ENCODE results near the gene MTAP. TPM values are rescaled to one million over a fixed set of nuclear protein-coding genes. Genes with fewer than 3 reads are reported as not detected.
A peak's percentile ranks its signal among the peaks of the same experiment; 100 is the strongest.

MTAP gene
- total and polyA plus RNA-seq, 2 donors = 15.2 to 35.3 TPM

DNA sequence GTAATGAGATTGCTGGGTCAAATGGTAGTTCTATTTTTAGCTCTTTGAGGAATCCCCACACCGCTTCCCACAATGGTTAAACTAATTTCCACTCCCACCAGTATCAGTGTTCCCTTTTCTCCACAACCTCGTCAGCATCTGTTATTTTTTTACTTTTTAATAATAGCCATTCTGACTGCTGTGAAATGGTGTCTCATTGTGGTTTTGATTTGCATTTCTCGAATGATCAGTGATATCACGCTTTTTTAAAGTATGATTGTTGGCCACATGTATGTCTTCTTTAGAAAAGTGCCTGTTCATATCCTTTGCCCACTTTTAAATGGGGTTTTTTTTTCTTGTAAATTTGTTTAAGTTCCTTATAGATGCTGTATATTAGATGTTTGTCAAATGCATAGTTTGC lies 73.5 kb downstream of the MTAP start:
- Histone ChIP-seq H3K4me3 (ENCODE audit: low read depth, low read length) (no peak overlapping the region), H3K36me3 (ENCODE audit: insufficient read depth) (no peaks in the 10 kb centered on the region), H3K4me1 (ENCODE audit: insufficient read depth) (no peaks in the 10 kb centered on the region), H3K27ac (ENCODE audit: low read depth) (no peak overlapping the region)
- 97% methylated on average over 4 of the region's 4 CpGs for WGBS
- DNase-seq (ENCODE audit: extremely low spot score) = no peak

DNA sequence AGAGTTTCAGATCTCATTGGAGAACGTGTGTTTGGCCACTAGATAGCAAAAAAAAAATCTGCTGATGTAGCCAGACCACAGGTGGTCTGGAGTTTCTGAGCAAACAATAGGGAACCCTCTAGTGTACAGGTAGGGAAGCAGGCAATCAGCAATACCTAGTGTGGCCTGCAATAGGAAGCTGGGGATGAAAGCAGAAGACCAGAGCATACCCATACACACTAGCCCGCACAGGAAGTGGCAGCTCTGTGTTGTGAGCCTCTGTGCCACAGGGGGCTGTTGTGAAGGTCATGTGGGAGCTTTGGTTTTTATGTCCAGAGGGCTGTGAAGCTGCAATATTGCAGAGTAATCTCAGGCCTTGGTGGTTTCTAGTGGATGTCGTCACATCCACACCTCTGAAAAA lies 81.2 kb downstream of the MTAP start:
- Histone ChIP-seq H3K4me1 (ENCODE audit: insufficient read depth) (no peaks in the 10 kb centered on the region), H3K4me3 (ENCODE audit: low read depth, low read length) (no peak overlapping the region), H3K27ac (ENCODE audit: low read depth) (no peak overlapping the region), H3K36me3 (ENCODE audit: insufficient read depth) (no peaks in the 10 kb centered on the region)
- WGBS = 81% methylated on average over 3 of the region's 3 CpGs
- no peak for DNase-seq (ENCODE audit: extremely low spot score)

DNA sequence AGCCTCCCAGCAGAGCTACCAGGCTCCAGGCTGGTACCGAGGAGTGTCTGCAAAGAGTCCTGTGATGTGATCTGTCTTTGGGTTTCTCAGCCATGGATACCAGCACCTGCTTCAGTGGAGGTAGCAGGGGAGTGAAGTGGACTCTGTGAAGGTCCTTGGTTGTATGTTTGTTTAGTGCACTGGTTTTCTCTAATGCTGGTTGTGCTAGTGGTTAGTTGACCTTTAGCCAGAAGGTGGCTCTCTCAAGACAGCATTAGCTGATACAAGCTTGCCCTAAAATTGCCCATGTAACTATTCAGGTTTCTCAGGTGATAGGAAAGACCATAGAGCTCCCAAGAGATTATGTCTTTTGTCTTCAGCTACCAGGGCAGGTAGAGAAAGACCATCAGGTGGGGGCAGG lies 87.2 kb downstream of the MTAP start:
- 100% methylated on average over 1 of the region's 1 CpG for WGBS
- H3K4me3 ChIP-seq (ENCODE audit: low read depth, low read length) = no peak overlapping the region
- H3K36me3 ChIP-seq (ENCODE audit: insufficient read depth) = peaks cover 2% of the 10 kb centered on the region
- no peak for DNase-seq (ENCODE audit: extremely low spot score)
- no peaks in the 10 kb centered on the region for H3K4me1 ChIP-seq (ENCODE audit: insufficient read depth)
- no peak overlapping the region for H3K27ac ChIP-seq (ENCODE audit: low read depth)

DNA sequence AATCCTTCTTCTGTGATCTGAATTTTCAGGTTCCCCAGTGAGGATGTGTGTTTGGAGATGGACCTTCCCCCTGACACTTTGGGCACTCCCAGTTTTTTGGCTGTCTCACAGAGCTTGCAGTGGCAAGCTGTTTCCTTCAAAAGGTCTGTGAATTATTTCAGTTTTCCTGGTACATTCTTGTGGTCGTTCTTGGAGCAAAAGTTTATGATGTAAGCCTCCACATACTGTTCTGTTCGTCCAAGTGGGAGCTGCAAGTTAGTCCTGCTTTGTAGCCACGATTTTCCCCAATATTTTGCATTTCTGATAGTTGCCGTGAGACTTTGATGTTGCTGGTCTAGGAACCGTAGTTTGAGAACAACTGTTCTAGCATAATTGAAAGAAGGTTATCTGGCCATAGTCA lies 88.3 kb downstream of the MTAP start:
- WGBS = 97% methylated on average over 5 of the region's 5 CpGs
- no peak for DNase-seq (ENCODE audit: extremely low spot score)
- peaks cover 2% of the 10 kb centered on the region for H3K36me3 ChIP-seq (ENCODE audit: insufficient read depth)
- no peak overlapping the region for H3K4me3 ChIP-seq (ENCODE audit: low read depth, low read length)
- H3K4me1 ChIP-seq (ENCODE audit: insufficient read depth) = no peaks in the 10 kb centered on the region
- no peak overlapping the region for H3K27ac ChIP-seq (ENCODE audit: low read depth)

DNA sequence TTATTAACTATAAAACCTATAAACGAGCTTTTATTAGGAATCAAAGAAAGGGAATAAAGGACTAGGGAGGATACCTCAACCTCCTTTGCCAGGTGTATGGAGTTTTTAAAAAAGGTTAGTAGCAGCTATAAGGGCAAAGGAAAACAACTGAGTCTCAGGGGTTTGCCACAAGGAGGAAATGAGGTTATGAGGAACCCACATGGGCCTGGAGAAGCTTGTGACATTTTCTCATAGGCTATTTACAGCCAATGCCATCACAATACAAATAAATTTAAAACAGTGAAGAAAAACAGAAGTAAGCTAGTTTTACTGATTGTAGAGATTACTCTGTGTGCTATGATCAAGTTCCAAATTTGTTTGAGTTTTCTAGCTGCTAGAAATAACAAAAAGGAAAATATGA lies 99.1 kb downstream of the MTAP start:
- H3K4me3 ChIP-seq (ENCODE audit: low read depth, low read length) = no peak overlapping the region
- no peak overlapping the region for H3K27ac ChIP-seq (ENCODE audit: low read depth)
- H3K4me1 ChIP-seq (ENCODE audit: insufficient read depth) = no peaks in the 10 kb centered on the region
- no peak for DNase-seq (ENCODE audit: extremely low spot score)
- H3K36me3 ChIP-seq (ENCODE audit: insufficient read depth) = no peaks in the 10 kb centered on the region
- WGBS = 93% methylated on average over 1 of the region's 1 CpG

DNA sequence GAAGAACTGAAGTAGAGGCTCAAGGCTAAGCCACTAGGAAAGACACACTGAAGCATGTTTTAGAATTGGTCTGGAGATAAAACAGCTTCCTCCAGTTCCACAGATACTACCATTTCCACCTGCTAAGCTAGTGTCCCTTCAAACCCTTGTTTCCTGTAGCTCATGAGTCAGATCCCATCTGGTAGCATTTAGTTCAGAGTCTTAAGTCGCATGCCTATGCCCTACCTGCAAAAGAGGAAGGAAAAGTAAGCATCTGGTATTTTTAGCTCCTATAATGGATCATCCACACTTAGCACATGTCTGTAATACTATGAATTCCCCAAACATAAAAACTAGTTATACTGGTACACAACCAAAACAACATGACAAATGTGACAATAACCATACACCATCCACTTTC lies 99.7 kb downstream of the MTAP start:
- H3K4me1 ChIP-seq (ENCODE audit: insufficient read depth) = no peaks in the 10 kb centered on the region
- DNase-seq (ENCODE audit: extremely low spot score) = no peak
- 76% methylated on average over 1 of the region's 1 CpG for WGBS
- no peak overlapping the region for H3K27ac ChIP-seq (ENCODE audit: low read depth)
- H3K4me3 ChIP-seq (ENCODE audit: low read depth, low read length) = no peak overlapping the region
- H3K36me3 ChIP-seq (ENCODE audit: insufficient read depth) = no peaks in the 10 kb centered on the region

DNA sequence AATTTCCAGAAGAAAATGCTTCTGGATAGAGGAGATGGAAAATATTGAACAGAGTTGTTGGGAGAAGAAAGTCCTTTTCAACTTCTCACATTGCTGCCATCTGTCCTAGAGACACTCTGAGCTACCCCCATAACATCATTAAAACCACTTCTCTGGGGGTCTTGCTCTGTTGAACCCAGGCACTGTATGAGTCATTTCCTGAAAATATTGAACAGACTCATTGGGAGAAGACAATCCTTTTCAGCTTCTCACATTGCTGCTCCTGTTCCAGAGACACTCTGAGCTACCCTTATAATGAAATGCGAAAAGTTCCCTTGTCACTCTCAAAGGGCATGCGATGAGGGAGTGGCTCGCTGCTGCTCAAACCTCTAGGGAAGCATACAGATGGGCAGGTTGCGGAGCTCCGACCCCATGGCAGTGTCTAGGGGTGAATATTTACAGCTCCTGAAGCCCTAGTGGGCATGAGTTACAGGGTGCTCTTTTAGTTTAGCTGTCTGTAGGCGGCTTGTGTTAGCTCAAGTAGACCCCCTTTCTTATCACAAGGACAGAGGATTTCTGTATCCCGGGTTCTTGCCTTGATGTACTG lies 101.0 kb downstream of the MTAP start:
- Histone ChIP-seq H3K4me3 (ENCODE audit: low read depth, low read length) (no peak overlapping the region), H3K4me1 (ENCODE audit: insufficient read depth) (no peaks in the 10 kb centered on the region), H3K27ac (ENCODE audit: low read depth) (no peak overlapping the region), H3K36me3 (ENCODE audit: insufficient read depth) (no peaks in the 10 kb centered on the region)
- WGBS = 93% methylated on average over 7 of the region's 7 CpGs
- no peak for DNase-seq (ENCODE audit: extremely low spot score)

DNA sequence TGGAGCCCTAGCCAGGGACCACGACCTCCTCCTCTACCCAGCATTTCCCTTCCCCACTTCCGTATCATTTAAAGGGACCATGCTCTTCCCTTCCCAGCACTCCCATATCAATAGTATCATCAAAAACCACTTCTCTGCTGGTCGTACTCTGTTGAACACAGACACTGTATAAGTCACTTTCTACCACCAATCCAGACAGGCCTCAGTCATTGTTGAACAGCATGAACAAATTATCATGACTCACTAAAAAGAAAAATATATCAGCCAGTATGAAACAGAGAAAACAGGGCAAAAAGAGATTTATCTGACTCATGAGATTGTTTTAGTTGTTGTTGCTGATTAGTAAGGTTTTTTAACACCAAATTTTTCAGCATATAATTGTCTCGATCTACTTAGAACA lies 101.9 kb downstream of the MTAP start:
- no peaks in the 10 kb centered on the region for H3K36me3 ChIP-seq (ENCODE audit: insufficient read depth)
- DNase-seq (ENCODE audit: extremely low spot score) = no peak
- H3K27ac ChIP-seq (ENCODE audit: low read depth) = no peak overlapping the region
- WGBS = 86% methylated on average over 4 of the region's 4 CpGs
- H3K4me3 ChIP-seq (ENCODE audit: low read depth, low read length) = no peak overlapping the region
- H3K4me1 ChIP-seq (ENCODE audit: insufficient read depth) = no peaks in the 10 kb centered on the region

DNA sequence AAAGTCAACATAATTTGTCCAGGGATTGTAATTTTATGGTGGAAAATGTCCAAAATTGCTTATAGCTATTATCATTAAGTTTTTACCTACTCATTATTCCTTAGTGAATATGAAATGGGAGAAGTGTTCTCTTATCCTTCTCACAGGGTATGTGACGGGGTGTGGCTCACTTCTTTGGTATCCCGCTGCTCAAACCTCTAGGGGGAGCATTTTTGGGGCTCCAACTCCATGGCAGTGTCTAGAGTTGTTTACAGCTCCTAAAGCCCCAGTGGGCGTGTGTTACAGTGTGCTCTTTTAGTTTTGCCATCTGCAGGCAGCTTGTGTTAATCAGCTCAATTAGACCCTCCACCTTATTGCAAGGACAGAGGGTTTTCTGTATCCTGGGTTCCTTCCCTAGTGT lies 102.3 kb downstream of the MTAP start:
- Histone ChIP-seq H3K4me1 (ENCODE audit: insufficient read depth) (no peaks in the 10 kb centered on the region), H3K36me3 (ENCODE audit: insufficient read depth) (no peaks in the 10 kb centered on the region), H3K27ac (ENCODE audit: low read depth) (no peak overlapping the region), H3K4me3 (ENCODE audit: low read depth, low read length) (no peak overlapping the region)
- WGBS = 83% methylated on average over 3 of the region's 3 CpGs
- no peak for DNase-seq (ENCODE audit: extremely low spot score)

DNA sequence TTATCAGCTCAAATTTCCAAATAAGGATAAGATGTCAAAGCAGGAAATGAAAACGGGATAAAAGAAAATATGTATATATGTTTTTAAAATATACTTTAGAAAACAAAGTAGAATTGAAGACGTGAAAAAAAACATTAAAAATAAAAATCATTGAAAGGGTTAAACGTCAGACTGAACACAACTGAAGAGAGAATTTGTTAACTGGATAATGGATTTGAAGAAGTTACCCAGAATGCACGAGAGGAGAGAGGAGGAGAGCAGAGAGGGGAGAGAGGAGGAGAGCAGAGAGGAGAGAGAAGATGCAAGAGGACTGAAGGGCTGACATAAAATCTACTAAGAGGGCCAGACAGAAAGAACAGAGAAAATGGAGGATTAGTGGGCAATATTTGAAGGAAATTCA lies 103.8 kb downstream of the MTAP start:
- no peak for DNase-seq (ENCODE audit: extremely low spot score)
- no peaks in the 10 kb centered on the region for H3K4me1 ChIP-seq (ENCODE audit: insufficient read depth)
- H3K4me3 ChIP-seq (ENCODE audit: low read depth, low read length) = no peak overlapping the region
- WGBS = 93% methylated on average over 4 of the region's 4 CpGs
- no peaks in the 10 kb centered on the region for H3K36me3 ChIP-seq (ENCODE audit: insufficient read depth)
- H3K27ac ChIP-seq (ENCODE audit: low read depth) = no peak overlapping the region

DNA sequence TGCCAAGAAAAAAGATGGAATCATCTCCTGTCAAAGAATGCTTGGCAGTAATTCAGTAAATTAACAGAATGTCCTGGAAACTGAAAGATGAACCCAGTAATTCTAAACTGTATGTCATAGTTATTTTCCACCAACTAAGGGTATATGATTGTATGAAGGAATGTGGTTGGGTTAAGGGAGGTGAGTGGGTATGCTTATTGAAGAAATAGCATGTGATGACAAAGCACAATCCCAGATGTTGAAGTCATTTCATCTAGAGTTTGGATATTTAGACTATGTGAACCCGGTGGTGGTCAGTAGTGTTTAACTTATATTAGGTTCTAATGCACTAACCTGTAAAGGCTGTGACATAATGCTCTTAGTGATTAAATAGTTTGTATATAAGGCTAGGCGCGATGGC lies 104.4 kb downstream of the MTAP start:
- H3K4me1 ChIP-seq (ENCODE audit: insufficient read depth) = no peaks in the 10 kb centered on the region
- H3K36me3 ChIP-seq (ENCODE audit: insufficient read depth) = no peaks in the 10 kb centered on the region
- DNase-seq (ENCODE audit: extremely low spot score) = no peak
- no peak overlapping the region for H3K27ac ChIP-seq (ENCODE audit: low read depth)
- no peak overlapping the region for H3K4me3 ChIP-seq (ENCODE audit: low read depth, low read length)
- 98% methylated on average over 3 of the region's 3 CpGs for WGBS

DNA sequence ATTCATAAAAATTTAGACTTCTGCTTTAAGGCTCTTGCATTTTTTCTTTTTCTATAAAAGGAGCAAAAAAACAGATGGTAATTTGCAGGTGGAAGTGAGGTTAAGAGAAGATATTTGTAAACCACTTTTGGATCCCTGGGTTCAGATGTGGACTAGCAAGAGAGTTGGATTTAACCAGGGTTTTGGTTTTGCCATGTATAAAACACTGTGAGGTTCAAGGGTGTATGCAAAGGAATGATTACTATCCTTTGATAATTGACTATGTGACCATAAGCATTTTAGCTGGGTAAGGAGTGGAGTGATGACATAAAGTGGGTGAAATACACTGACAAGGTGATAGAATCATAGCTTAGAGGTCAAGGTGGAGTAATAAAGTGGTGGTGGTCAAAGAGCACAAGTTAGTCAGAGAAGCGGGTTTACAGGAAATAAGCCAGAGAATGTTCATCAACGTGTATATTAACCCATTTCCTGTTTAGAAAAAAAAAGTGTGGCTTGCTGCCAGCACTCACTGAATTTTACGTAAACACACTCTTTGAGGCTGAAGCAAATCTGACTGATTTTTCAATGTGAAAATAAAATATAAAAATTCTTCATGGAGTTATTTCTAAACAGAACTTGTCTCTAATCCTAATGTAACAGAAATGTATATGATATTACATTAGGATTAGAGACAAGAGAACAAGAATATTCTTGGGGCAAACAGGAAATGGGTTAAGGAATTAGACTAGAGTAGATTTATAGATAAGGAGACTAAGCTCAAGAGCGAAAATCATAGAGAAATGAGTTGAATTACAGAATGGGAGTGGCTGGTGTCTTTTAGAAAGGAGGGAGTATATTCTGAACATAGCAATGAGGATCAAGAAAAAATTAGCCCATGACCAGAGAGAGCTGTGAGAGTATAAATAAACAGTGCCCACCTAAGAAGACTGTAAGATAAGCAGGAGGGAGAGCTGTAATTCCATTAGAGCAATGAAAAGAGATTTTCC lies 117.2 kb downstream of the MTAP start:
- Histone ChIP-seq H3K4me3 (ENCODE audit: low read depth, low read length) (no peak overlapping the region), H3K36me3 (ENCODE audit: insufficient read depth) (no peaks in the 10 kb centered on the region), H3K4me1 (ENCODE audit: insufficient read depth) (no peaks in the 10 kb centered on the region), H3K27ac (ENCODE audit: low read depth) (peak overlapping the region; percentile 5)
- no peak for DNase-seq (ENCODE audit: extremely low spot score)
- 3% methylated on average over 4 of the region's 4 CpGs for WGBS

DNA sequence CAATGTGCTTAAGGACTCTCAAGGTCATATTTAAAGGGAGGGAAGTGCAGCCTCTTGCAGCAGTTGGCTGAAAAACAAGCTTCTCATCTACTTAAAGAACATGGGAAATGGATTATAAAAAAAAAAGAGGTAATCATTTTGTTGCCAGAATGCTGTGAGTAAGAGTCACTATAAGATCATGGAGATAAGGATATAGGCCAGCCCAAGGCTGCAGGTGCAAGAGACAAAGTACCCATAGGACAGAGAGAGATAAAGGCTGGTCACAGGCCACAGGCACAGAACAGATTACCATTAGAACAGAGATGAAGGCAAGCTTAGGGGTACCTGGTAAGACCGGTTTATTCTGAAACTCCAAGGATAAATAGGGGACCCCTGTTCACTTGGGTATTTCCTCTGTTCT lies 121.3 kb downstream of the MTAP start:
- 98% methylated on average over 1 of the region's 1 CpG for WGBS

DNA sequence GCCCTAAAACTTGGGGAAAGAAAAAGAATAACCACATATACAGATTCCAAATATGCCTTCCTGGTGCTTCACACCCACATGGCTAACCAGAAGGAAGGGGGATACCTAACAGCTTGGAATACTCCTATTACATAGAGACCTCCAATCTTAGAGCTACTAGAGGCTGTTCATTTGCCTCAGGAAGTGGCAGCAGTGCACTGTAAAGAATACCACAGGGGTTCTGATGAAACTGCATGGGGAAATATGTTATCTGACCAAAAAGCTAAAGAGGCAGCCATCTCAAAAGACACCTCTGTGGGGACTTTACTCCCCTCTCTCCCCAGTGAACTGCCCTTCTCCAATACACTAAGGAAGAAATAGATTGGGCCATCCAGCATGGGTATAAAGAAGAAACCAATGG lies 125.3 kb downstream of the MTAP start:
- Histone ChIP-seq H3K36me3 (ENCODE audit: insufficient read depth) (peaks cover 2% of the 10 kb centered on the region), H3K4me3 (ENCODE audit: low read depth, low read length) (no peak overlapping the region), H3K27ac (ENCODE audit: low read depth) (no peak overlapping the region), H3K4me1 (ENCODE audit: insufficient read depth) (no peaks in the 10 kb centered on the region)
- DNase-seq (ENCODE audit: extremely low spot score) = no peak

More for the DNA sequence above, 121.3 kb downstream of the MTAP start:
- Histone ChIP-seq H3K36me3 (ENCODE audit: insufficient read depth) (no peaks in the 10 kb centered on the region), H3K4me1 (ENCODE audit: insufficient read depth) (no peaks in the 10 kb centered on the region), H3K4me3 (ENCODE audit: low read depth, low read length) (no peak overlapping the region), H3K27ac (ENCODE audit: low read depth) (no peak overlapping the region)
- DNase-seq (ENCODE audit: extremely low spot score) = no peak

All from urinary bladder (tissue), 4 donors.